Fibroblast of pulmonary artery (primary cell): ENCODE results near the gene ABCC3.

ENCODE experiments used
- DNase-seq: peaks from one replicate; pipeline ENCODE4 v3.0.0-alpha.2; 2010; ENCODE audit warnings: low read depth
- H3K4me3 ChIP-seq: replicated peaks from 2 replicates; pipeline ENCODE4 v1.5.1; 2011; ENCODE audit warnings: low read depth, mild to moderate bottlenecking, control low read depth, low read length, moderate library complexity
- CTCF ChIP-seq: IDR thresholded peaks from 2 replicates; pipeline ENCODE4 v1.5.1; 2011; ENCODE audit warnings: mild to moderate bottlenecking, control low read depth, low read length, inconsistent platforms; ENCODE audit errors: missing control alignments

The ABCC3 gene

GRCh38 chr17:50620237-50620636, 14.4 kb upstream of the ABCC3 start:
- DNase-seq, result no peak
- TF ChIP-seq CTCF, result no peak
- H3K4me3 ChIP-seq, result no peak overlapping the region

GRCh38 chr17:50620858-50621257, 13.8 kb upstream of the ABCC3 start:
- TF ChIP-seq CTCF, result peak; percentile 9
- H3K4me3 ChIP-seq, result no peak overlapping the region
- DNase-seq, result no peak

GRCh38 chr17:50621574-50622031, 13.1 kb upstream of the ABCC3 start:
- DNase-seq, result peak; percentile 18
- no peak overlapping the region for H3K4me3 ChIP-seq
- TF ChIP-seq CTCF, result no peak

- no peak overlapping the region for H3K4me3 ChIP-seq
- no peak for TF ChIP-seq CTCF
- DNase-seq, result no peak
Measured at GRCh38 chr17:50624321-50624934, 10.3 kb upstream of the ABCC3 start.

GRCh38 chr17:50625032-50625871, 9.4 kb upstream of the ABCC3 start:
- DNase-seq, result no peak
- TF ChIP-seq CTCF, result no peak
- H3K4me3 ChIP-seq, result no peak overlapping the region

- peak; percentile 85 for DNase-seq
- H3K4me3 ChIP-seq, result no peak overlapping the region
- peak; percentile 81 for TF ChIP-seq CTCF
Measured at GRCh38 chr17:50626037-50626574, 8.6 kb upstream of the ABCC3 start.
